H1 (cell line): Measurements from ENCODE around the gene PRKCA. TPM values are rescaled to one million over a fixed set of nuclear protein-coding genes. Genes with fewer than 3 reads are reported as not detected.
A peak's percentile ranks its signal among the peaks of the same experiment; 100 is the strongest.

ENCODE experiments used
- BCL11A ChIP-seq, 2 experiments: IDR thresholded peaks; one replicate each; pipeline ENCODE4 v1.6.1; 2011; ENCODE audit warnings: low read depth in 2 of 2, low read length in 2 of 2, mild to moderate bottlenecking in 2 of 2
- BRCA1 ChIP-seq: IDR thresholded peaks from 2 replicates; pipeline ENCODE4 v1.6.1; 2012; ENCODE audit warnings: low read depth, low read length, improper control_type of control experiment
- CBX8 ChIP-seq: fragments of 300-800, 300-1000 bp; sonication (generic); IDR thresholded peaks from 2 replicates; pipeline ENCODE4 v1.7.1; 2016; ENCODE audit warnings: low read depth, low read length, borderline replicate concordance
- CREB1 ChIP-seq: IDR thresholded peaks from 2 replicates; pipeline ENCODE4 v1.6.1; 2012; ENCODE audit warnings: inconsistent platforms
- EP300 ChIP-seq, 2 experiments: IDR thresholded peaks; 1 replicate in 1 of 2; 2 replicates in 1 of 2; pipeline ENCODE4 v1.6.1; 2011 to 2012; ENCODE audit warnings: low read depth in 2 of 2, low read length in 2 of 2, mild to moderate bottlenecking in 2 of 2, borderline replicate concordance in 1 of 2, inconsistent platforms in 1 of 2, moderate library complexity in 1 of 2
- FOSL1 ChIP-seq: IDR thresholded peaks from 2 replicates; pipeline ENCODE4 v1.6.1; 2011; ENCODE audit warnings: mild to moderate bottlenecking, low read depth, low read length, moderate library complexity; ENCODE audit not compliant: insufficient read depth
- GABPA ChIP-seq: IDR thresholded peaks from 2 replicates; pipeline ENCODE4 v1.6.1; 2011; ENCODE audit warnings: mild to moderate bottlenecking, low read length, moderate library complexity, borderline replicate concordance; ENCODE audit not compliant: insufficient read depth
- KDM4A ChIP-seq: IDR thresholded peaks from one replicate; pipeline ENCODE4 v1.7.1; 2012; ENCODE audit warnings: low read depth, mild to moderate bottlenecking, moderate library complexity, low read length, inconsistent platforms; ENCODE audit not compliant: severe bottlenecking
- KDM5A ChIP-seq: fragments of 200-600 bp; IDR thresholded peaks from 2 replicates; pipeline ENCODE4 v1.7.1; 2012; ENCODE audit warnings: mild to moderate bottlenecking, low read length, inconsistent platforms, mixed read lengths
- RAD21 ChIP-seq, 2 experiments: IDR thresholded peaks in 1 of 2; conservative IDR thresholded peaks in 1 of 2; 2 replicates each; pipeline ENCODE4 v1.6.1; 2011; ENCODE audit warnings: low read depth in 2 of 2, low read length in 2 of 2, improper control_type of control experiment in 1 of 2, inconsistent platforms in 1 of 2, mild to moderate bottlenecking in 1 of 2, moderate library complexity in 1 of 2
- SIX5 ChIP-seq: IDR thresholded peaks from 2 replicates; pipeline ENCODE4 v1.6.1; 2011; ENCODE audit warnings: mild to moderate bottlenecking, low read depth, low read length
- TBP ChIP-seq: IDR thresholded peaks from 2 replicates; pipeline ENCODE4 v1.6.1; 2011; ENCODE audit warnings: low read depth, low read length, improper control_type of control experiment
- polyA plus RNA-seq, 7 experiments: library from polyadenylated mRNA; depleted of rRNA in 3 of 7; stranded (reverse) in 5 of 7; unstranded in 2 of 7; fragments of >200 nt in 5 of 7; fragments of 200-250 nt in 2 of 7; gene quantifications; 1 replicate in 5 of 7; 2 replicates in 1 of 7; 4 replicates in 1 of 7; pipeline versions ENCODE4 v1.2.1 to v1.2.3, GENCODE V29; 2011 to 2013; ENCODE audit warnings: missing spikeins in 2 of 7, mixed read lengths in 2 of 7
- total RNA-seq: library from RNA; stranded (reverse); fragmentation: NEBNext Ultra II Directional; extraction: Animal tissue kit (Norgen Biotek cat#: 25700); gene quantifications from 2 replicates; pipeline ENCODE4 v1.2.1, GENCODE V29; 2021

PRKCA gene
- total and polyA plus RNA-seq, 2 of the 8 experiments (the other 6 are each of a cell fraction or from before 2014, with no cell fraction given), result 5.8 to 17.8 TPM

DNA sequence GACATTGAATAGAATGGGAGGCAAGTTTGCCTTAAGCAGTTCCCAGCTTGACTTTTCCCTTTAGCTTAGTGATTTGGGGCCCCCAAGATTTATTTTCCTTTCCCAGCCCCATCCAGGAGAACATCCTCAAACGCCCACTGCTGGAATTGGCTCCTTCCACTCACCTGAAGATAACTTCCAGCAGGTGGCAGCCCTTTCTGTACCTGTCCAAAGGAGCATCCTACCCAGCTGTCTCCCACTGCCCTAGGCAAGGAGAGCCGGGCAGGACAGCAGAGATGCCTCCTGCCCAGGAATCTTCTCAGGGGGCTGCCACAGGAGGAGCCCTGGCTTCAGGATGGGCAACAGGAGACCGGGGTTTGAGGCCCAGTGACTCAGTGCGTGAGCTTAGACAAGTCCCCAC is 538.9 kb downstream of the PRKCA start (continued):
- TF ChIP-seq TBP (no peak), KDM4A (no peak), BRCA1 (no peak), KDM5A (no peak), EP300 (IDR thresholded peaks at IDR 0.05; ENCODE audit: borderline replicate concordance in 1 of 2, low read depth in 2 of 2, low read length in 2 of 2) (no peak), FOSL1 (no peak), CREB1 (no peak), GABPA (no peak), RAD21 (IDR thresholded peaks at IDR 0.05 in 1 of 2, conservative IDR thresholded peaks at IDR 0.05 in 1 of 2; ENCODE audit: low read depth in 2 of 2, low read length in 2 of 2) (peak; percentile 39 to 59; a peak in 3 of 4 replicates), CBX8 (no peak), SIX5 (no peak), BCL11A (IDR thresholded peaks at IDR 0.05; ENCODE audit: low read depth in 2 of 2, low read length in 2 of 2) (no peak)
